Measurements from ENCODE around the gene RPS27.
"Not testable (repeated sequence)": the region's sequence is repeated elsewhere in the genome, so short reads cannot be mapped to it uniquely, and the experiment has no call there.

Gene RPS27

DNA sequence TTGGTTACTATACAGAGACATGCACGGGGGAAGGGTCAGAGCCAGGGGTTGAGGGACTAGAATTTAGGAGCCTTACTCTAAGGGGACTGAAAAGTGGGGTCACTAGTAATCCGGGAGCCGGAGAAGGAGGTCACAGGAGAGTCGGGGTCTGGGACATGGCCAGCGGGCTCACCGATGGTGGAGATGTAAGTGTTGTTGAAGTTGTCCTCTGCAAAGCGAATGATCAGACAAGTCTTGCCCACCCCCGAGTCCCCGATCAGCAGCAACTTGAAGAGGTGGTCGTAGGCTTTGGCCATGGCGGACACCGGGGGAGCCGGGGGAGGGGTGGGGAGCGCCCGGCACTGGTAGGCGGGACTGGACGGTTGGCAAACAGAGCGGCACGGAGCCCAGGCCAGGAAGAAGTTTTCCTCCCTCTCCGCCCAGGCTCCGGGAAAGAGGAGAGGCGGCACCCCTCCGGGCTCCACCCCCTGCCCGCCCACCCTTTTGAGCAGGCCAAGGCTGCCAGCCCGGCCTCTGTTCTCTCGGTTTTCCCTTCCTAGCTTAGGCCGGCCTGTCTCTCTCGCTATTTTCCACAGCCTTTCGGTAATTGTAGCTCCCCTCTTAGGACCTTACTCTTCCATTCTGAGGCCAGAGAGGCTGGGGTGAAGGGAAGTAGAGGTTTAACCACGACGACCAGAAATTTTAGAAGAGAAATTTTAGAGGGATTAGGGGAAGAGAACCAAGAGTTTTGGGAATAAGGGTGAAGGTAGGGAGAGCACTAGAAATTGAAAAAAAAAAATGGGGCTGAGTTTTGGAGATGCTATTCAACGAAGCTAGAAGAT, 4.4 kb upstream of the RPS27 start, which contains the start of gene RAB13:
TSS of gene RAB13 (minus strand) at position 399 of the 821 bp plus-strand sequence. CDS start at position 296, 103 bp downstream.
- Histone ChIP-seq H3K36me3 (ENCODE audit: control insufficient read depth in 2 of 2, insufficient read depth in 2 of 2, low read length in 2 of 2) (no peaks in the 10 kb centered on the region), H3K4me3 (ENCODE audit: low read length in 2 of 2) (peak within 1 kb of the TSS; percentile 76 to 92), H3K9ac (ENCODE audit: low read depth in 1 of 2, low read length in 2 of 2) (peak within 1 kb of the TSS; percentile 72 to 83), H3K9me3 (ENCODE audit: control insufficient read depth in 2 of 2, low read length in 2 of 2) (no peaks in the 10 kb centered on the region), H3K27me3 (ENCODE audit: control insufficient read depth in 2 of 2, insufficient read depth in 2 of 2, low read length in 2 of 2) (no peaks in the 10 kb centered on the region), H3K27ac (ENCODE audit: low read depth in 2 of 2, low read length in 2 of 2) (peak within 1 kb of the TSS; percentile 78 to 83), H3K4me1 (ENCODE audit: control insufficient read depth in 2 of 2, insufficient read depth in 2 of 2, low read length in 2 of 2) (peaks cover 11 to 17% of the 10 kb centered on the region in 2 donors)

DNA sequence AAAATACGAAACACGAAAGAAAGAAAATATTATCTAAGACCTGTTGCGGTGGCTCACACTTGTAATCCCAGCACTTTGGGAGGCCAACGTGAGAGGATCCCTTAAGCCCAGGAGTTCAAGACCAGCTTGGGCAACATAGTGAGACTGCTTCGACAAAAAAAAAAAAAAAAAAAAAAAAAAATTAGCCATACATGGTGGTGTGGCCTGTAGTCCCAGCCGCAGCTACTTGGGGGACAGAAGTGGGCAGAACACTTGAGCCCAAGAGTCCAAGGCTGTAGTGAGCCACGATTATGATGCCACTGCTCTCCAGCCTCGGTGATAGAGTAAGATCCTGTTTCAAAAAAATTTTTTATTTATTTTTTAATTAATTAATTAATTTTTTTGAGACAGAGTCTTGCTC, 2.9 kb upstream of the RPS27 start:
- Histone ChIP-seq H3K27ac (ENCODE audit: low read depth in 2 of 2, low read length in 2 of 2) (no peak overlapping the region), H3K9me3 (ENCODE audit: control insufficient read depth in 2 of 2, low read length in 2 of 2) (no peaks in the 10 kb centered on the region), H3K27me3 (ENCODE audit: control insufficient read depth in 2 of 2, insufficient read depth in 2 of 2, low read length in 2 of 2) (no peaks in the 10 kb centered on the region), H3K4me3 (ENCODE audit: low read length in 2 of 2) (no peak overlapping the region), H3K36me3 (ENCODE audit: control insufficient read depth in 2 of 2, insufficient read depth in 2 of 2, low read length in 2 of 2) (peaks cover 7 to 8% of the 10 kb centered on the region in 2 donors), H3K9ac (ENCODE audit: low read depth in 1 of 2, low read length in 2 of 2) (no peak overlapping the region), H3K4me1 (ENCODE audit: control insufficient read depth in 2 of 2, insufficient read depth in 2 of 2, low read length in 2 of 2) (peaks cover 20 to 29% of the 10 kb centered on the region in 2 donors)

DNA sequence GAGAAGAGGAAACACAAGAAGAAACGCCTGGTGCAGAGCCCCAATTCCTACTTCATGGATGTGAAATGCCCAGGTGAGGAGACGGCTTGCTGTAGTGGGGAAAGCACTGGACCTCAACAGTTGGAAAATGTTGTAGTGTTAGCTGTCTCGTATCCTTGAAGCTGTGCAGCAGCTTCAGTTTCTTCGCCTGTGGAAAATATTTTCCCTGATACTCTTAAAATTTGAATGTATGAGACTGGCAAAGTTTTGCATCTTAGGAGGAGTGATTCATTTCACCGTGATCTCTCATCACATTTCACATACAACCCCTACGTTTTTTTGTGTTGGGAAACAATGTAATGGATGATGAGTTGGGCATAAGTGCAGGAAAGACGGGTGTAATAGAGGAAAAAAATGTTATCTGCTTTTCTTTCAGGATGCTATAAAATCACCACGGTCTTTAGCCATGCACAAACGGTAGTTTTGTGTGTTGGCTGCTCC, 629 bp downstream of the RPS27 start:
- Histone ChIP-seq H3K9ac (ENCODE audit: low read depth in 1 of 2, low read length in 2 of 2) (peak overlapping the region; percentile 96 to 99), H3K36me3 (ENCODE audit: control insufficient read depth in 2 of 2, insufficient read depth in 2 of 2, low read length in 2 of 2) (peaks cover 21 to 22% of the 10 kb centered on the region in 2 donors), H3K27me3 (ENCODE audit: control insufficient read depth in 2 of 2, insufficient read depth in 2 of 2, low read length in 2 of 2) (no peaks in the 10 kb centered on the region), H3K27ac (ENCODE audit: low read depth in 2 of 2, low read length in 2 of 2) (peak overlapping the region; percentile 94), H3K4me3 (ENCODE audit: low read length in 2 of 2) (peak overlapping the region; percentile 97), H3K9me3 (ENCODE audit: control insufficient read depth in 2 of 2, low read length in 2 of 2) (no peaks in the 10 kb centered on the region), H3K4me1 (ENCODE audit: control insufficient read depth in 2 of 2, insufficient read depth in 2 of 2, low read length in 2 of 2) (peaks cover 16 to 25% of the 10 kb centered on the region in 2 donors)

DNA sequence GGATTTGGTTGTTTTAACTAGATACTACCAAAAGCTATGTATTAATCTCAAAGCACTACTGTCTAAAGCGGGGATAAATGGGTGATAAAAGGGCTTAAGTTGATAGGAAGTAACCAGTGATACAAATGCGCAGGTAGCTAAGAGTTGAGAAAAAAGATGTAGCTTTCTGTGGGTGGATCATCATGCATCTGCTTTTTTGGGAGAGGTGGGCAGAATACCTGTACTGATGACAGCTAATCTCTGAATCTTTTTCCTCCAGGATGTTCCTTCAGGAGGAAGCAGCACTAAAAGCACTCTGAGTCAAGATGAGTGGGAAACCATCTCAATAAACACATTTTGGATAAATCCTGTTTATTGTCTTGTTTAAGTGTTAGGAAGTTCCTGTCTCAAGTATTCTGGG, 1.2 kb downstream of the RPS27 start:
- Histone ChIP-seq H3K9ac (ENCODE audit: low read depth in 1 of 2, low read length in 2 of 2) (peak overlapping the region; percentile 96 to 99), H3K4me3 (ENCODE audit: low read length in 2 of 2) (peak overlapping the region; percentile 97), H3K27ac (ENCODE audit: low read depth in 2 of 2, low read length in 2 of 2) (peak overlapping the region in 1 of 2 donors; percentile 94), H3K36me3 (ENCODE audit: control insufficient read depth in 2 of 2, insufficient read depth in 2 of 2, low read length in 2 of 2) (peaks cover 21 to 22% of the 10 kb centered on the region in 2 donors), H3K4me1 (ENCODE audit: control insufficient read depth in 2 of 2, insufficient read depth in 2 of 2, low read length in 2 of 2) (peaks cover 12 to 20% of the 10 kb centered on the region in 2 donors), H3K9me3 (ENCODE audit: control insufficient read depth in 2 of 2, low read length in 2 of 2) (no peaks in the 10 kb centered on the region), H3K27me3 (ENCODE audit: control insufficient read depth in 2 of 2, insufficient read depth in 2 of 2, low read length in 2 of 2) (no peaks in the 10 kb centered on the region)

DNA sequence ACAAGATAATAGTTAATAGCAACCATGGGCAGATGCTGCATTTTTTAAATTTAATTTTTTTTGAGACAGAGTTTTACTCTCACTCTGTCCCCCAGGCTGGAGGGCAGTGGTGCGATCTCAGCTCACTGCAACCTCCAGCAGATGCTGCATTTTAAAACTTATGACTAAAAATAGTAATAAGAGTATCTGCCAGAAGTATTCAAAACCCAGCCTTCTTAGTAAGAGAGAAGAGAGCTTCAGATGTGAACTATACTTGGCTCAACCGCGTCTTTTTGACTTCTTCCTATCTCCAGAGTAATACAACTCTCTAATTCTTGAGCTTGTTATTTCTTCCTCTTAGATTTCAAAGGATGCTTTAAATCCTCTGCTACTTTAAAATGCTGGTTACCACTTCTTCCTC, 4.6 kb downstream of the RPS27 start:
- Histone ChIP-seq H3K27me3 (ENCODE audit: control insufficient read depth in 2 of 2, insufficient read depth in 2 of 2, low read length in 2 of 2) (no peaks in the 10 kb centered on the region), H3K9me3 (ENCODE audit: control insufficient read depth in 2 of 2, low read length in 2 of 2) (no peaks in the 10 kb centered on the region), H3K27ac (ENCODE audit: low read depth in 2 of 2, low read length in 2 of 2) (no peak overlapping the region), H3K36me3 (ENCODE audit: control insufficient read depth in 2 of 2, insufficient read depth in 2 of 2, low read length in 2 of 2) (peaks cover 21 to 22% of the 10 kb centered on the region in 2 donors), H3K4me1 (ENCODE audit: control insufficient read depth in 2 of 2, insufficient read depth in 2 of 2, low read length in 2 of 2) (peaks cover 10 to 17% of the 10 kb centered on the region in 2 donors), H3K4me3 (ENCODE audit: low read length in 2 of 2) (no peak overlapping the region), H3K9ac (ENCODE audit: low read depth in 1 of 2, low read length in 2 of 2) (no peak overlapping the region)

DNA sequence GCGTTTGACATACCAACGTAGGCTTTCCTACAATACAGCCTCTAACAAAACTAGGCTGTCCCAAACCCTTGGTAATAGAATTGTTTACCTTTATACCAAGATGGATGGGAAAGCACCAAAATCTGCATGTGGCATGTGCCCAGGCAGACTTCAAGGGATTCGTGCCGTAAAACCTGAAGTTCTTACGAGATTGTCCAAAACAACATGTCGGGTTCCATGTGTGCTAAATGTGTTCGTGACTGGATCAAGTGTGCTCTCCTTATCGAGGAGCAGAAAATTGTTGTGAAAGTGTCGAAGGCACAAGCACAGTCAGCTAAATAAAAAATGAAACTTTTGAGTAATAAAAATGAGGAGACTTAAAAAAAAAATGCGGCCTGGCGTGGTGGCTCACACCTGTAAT, 5.1 kb downstream of the RPS27 start:
- H3K27ac ChIP-seq (ENCODE audit: low read depth in 2 of 2, low read length in 2 of 2) = no peak overlapping the region
- no peak overlapping the region for H3K4me3 ChIP-seq (ENCODE audit: low read length in 2 of 2)
- no peak overlapping the region for H3K9ac ChIP-seq (ENCODE audit: low read depth in 1 of 2, low read length in 2 of 2)
- peaks cover 21 to 22% of the 10 kb centered on the region in 2 donors for H3K36me3 ChIP-seq (ENCODE audit: control insufficient read depth in 2 of 2, insufficient read depth in 2 of 2, low read length in 2 of 2)
- no peaks in the 10 kb centered on the region for H3K27me3 ChIP-seq (ENCODE audit: control insufficient read depth in 2 of 2, insufficient read depth in 2 of 2, low read length in 2 of 2)
- H3K9me3 ChIP-seq (ENCODE audit: control insufficient read depth in 2 of 2, low read length in 2 of 2) = no peaks in the 10 kb centered on the region
- H3K4me1 ChIP-seq (ENCODE audit: control insufficient read depth in 2 of 2, insufficient read depth in 2 of 2, low read length in 2 of 2) = peaks cover 10 to 15% of the 10 kb centered on the region in 2 donors

DNA sequence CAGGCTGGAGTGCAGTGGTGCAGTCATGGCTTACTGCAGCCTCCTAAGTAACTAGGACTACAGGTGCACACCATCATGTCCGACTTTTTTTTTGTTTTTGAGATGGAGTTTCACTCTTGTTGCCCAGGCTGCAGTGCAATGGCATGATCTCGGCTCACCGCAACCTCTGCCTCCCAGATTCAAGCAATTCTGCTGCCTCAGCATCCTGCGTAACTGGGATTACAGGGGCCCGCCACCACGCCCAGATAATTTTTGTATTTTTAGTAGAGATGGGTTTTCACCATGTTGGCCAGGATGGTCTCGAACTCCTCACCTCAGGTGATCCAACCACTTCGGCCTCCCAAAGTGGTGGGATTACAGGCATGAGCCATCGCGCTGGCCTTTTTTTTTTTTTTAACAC, 6.3 kb downstream of the RPS27 start:
- H3K9me3 ChIP-seq (ENCODE audit: control insufficient read depth in 2 of 2, low read length in 2 of 2); H3K4me3 ChIP-seq (ENCODE audit: low read length in 2 of 2); H3K27ac ChIP-seq (ENCODE audit: low read depth in 2 of 2, low read length in 2 of 2); H3K9ac ChIP-seq (ENCODE audit: low read depth in 1 of 2, low read length in 2 of 2); H3K4me1 ChIP-seq (ENCODE audit: control insufficient read depth in 2 of 2, insufficient read depth in 2 of 2, low read length in 2 of 2); H3K27me3 ChIP-seq (ENCODE audit: control insufficient read depth in 2 of 2, insufficient read depth in 2 of 2, low read length in 2 of 2): not testable (repeated sequence)
- H3K36me3 ChIP-seq (ENCODE audit: control insufficient read depth in 2 of 2, insufficient read depth in 2 of 2, low read length in 2 of 2) = peaks cover 20 to 21% of the 10 kb centered on the region in 2 donors

DNA sequence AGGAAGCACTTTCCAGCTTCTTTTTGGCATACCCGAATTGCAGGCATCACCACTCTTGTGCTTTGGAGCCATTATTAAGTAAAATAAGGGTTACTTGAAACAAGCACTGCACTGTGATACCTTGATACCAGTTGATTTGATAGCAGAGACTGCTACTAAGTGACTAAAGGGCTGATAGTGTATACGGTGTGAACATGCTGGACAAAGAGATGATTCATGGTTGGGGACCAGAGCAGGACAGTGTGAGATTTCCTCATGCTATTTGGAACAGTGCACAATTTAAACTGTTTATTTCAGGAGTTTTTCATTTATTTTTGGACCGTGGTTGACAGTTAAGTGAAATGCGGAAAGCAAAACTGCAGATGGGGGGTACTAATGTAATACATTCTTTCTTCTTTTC, 9.9 kb downstream of the RPS27 start:
- H3K27ac ChIP-seq (ENCODE audit: low read depth in 2 of 2, low read length in 2 of 2) = no peak overlapping the region
- no peaks in the 10 kb centered on the region for H3K9me3 ChIP-seq (ENCODE audit: control insufficient read depth in 2 of 2, low read length in 2 of 2)
- H3K4me1 ChIP-seq (ENCODE audit: control insufficient read depth in 2 of 2, insufficient read depth in 2 of 2, low read length in 2 of 2) = no peaks in the 10 kb centered on the region
- no peaks in the 10 kb centered on the region for H3K27me3 ChIP-seq (ENCODE audit: control insufficient read depth in 2 of 2, insufficient read depth in 2 of 2, low read length in 2 of 2)
- no peaks in the 10 kb centered on the region for H3K36me3 ChIP-seq (ENCODE audit: control insufficient read depth in 2 of 2, insufficient read depth in 2 of 2, low read length in 2 of 2)
- H3K4me3 ChIP-seq (ENCODE audit: low read length in 2 of 2) = no peak overlapping the region
- H3K9ac ChIP-seq (ENCODE audit: low read depth in 1 of 2, low read length in 2 of 2) = no peak overlapping the region

DNA sequence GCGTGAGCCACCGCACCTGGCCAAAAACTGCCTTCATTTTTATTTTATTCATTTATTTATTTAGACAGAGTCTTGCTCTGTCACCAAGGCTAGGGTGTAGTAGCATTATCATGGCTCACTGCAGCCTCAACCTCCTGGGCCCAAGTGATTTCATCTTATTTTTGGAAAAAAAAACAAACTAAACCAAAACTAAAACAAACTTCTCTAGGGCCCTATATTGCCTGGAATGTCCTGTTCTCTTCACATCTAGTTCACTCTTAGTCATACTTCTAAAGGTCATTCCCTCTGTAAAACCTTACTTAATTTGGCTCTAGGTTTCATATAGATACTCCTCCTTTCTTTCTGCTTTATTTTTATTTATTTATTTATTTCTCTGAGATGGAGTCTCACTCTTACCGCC, 15.6 kb downstream of the RPS27 start:
- Histone ChIP-seq H3K27ac (ENCODE audit: low read depth in 2 of 2, low read length in 2 of 2) (no peak overlapping the region), H3K27me3 (ENCODE audit: control insufficient read depth in 2 of 2, insufficient read depth in 2 of 2, low read length in 2 of 2) (no peaks in the 10 kb centered on the region), H3K9me3 (ENCODE audit: control insufficient read depth in 2 of 2, low read length in 2 of 2) (no peaks in the 10 kb centered on the region), H3K36me3 (ENCODE audit: control insufficient read depth in 2 of 2, insufficient read depth in 2 of 2, low read length in 2 of 2) (no peaks in the 10 kb centered on the region), H3K4me3 (ENCODE audit: low read length in 2 of 2) (no peak overlapping the region), H3K9ac (ENCODE audit: low read depth in 1 of 2, low read length in 2 of 2) (no peak overlapping the region), H3K4me1 (ENCODE audit: control insufficient read depth in 2 of 2, insufficient read depth in 2 of 2, low read length in 2 of 2) (no peaks in the 10 kb centered on the region)

DNA sequence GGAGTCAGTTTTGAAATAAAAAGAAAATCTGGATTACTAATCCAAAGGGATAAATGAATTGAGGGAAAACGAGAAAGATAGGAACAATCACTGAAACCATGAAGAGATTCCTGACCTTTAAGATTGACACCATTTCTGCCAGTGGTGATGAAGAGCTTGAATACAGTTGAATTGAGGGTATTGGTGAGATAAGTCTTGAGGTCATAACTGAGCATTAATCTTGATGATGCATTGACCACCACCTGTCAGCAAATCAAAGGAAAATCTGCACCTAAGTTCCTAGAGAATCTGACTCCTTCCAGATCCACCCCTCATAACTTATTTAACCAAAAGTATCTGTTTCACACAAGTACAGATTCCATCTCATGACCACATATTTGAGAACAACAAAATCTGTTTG, 21.6 kb downstream of the RPS27 start:
- H3K4me1 ChIP-seq (ENCODE audit: control insufficient read depth in 2 of 2, insufficient read depth in 2 of 2, low read length in 2 of 2) = no peaks in the 10 kb centered on the region
- no peaks in the 10 kb centered on the region for H3K27me3 ChIP-seq (ENCODE audit: control insufficient read depth in 2 of 2, insufficient read depth in 2 of 2, low read length in 2 of 2)
- H3K27ac ChIP-seq (ENCODE audit: low read depth in 2 of 2, low read length in 2 of 2) = no peak overlapping the region
- H3K9me3 ChIP-seq (ENCODE audit: control insufficient read depth in 2 of 2, low read length in 2 of 2) = no peaks in the 10 kb centered on the region
- no peak overlapping the region for H3K4me3 ChIP-seq (ENCODE audit: low read length in 2 of 2)
- H3K9ac ChIP-seq (ENCODE audit: low read depth in 1 of 2, low read length in 2 of 2) = no peak overlapping the region
- H3K36me3 ChIP-seq (ENCODE audit: control insufficient read depth in 2 of 2, insufficient read depth in 2 of 2, low read length in 2 of 2) = no peaks in the 10 kb centered on the region

Measured in mucosa of rectum (tissue), 2 donors.